ENCODE measurements around the gene SPTBN2.
"Not testable (repeated sequence)": the region's sequence is repeated elsewhere in the genome, so short reads cannot be mapped to it uniquely, and the experiment has no call there.

Gene SPTBN2

GRCh38 chr11:66684635-66685034 is 44.4 kb downstream of the SPTBN2 start:
- no peak for DNase-seq

GRCh38 chr11:66683877-66684276 is 45.1 kb downstream of the SPTBN2 start:
- no peak for DNase-seq

- no peak for DNase-seq
These were observed 47.9 kb downstream of the SPTBN2 start for GRCh38 chr11:66680966-66681645.

- peak; percentile 95 for DNase-seq
These were observed 51.2 kb downstream of the SPTBN2 start, which contains the start of gene RBM4B for GRCh38 chr11:66677599-66678375. Gene RBM4B, minus strand, starts transcription at chr11:66677887. Its CDS starts 808 bp downstream, at chr11:66677079.

GRCh38 chr11:66676931-66677598 is 52.0 kb downstream of the SPTBN2 start:
- DNase-seq: no peak

GRCh38 chr11:66676282-66676919 is 52.6 kb downstream of the SPTBN2 start:
- DNase-seq: no peak

GRCh38 chr11:66674964-66675602 is 53.9 kb downstream of the SPTBN2 start:
- no peak for DNase-seq

GRCh38 chr11:66670816-66671215 is 58.2 kb downstream of the SPTBN2 start:
- DNase-seq: no peak

GRCh38 chr11:66665369-66665768 is 63.6 kb downstream of the SPTBN2 start:
- DNase-seq: no peak

- DNase-seq: no peak
These were observed 65.2 kb downstream of the SPTBN2 start for GRCh38 chr11:66663741-66664296.

GRCh38 chr11:66659763-66660162 is 69.3 kb downstream of the SPTBN2 start:
- DNase-seq: no peak

GRCh38 chr11:66653123-66653522 is 75.9 kb downstream of the SPTBN2 start:
- DNase-seq: no peak

- no peak for DNase-seq
These were observed 76.4 kb downstream of the SPTBN2 start for GRCh38 chr11:66652651-66653050.

- peak; percentile 35 for DNase-seq
These were observed 78.0 kb downstream of the SPTBN2 start for GRCh38 chr11:66651016-66651415.

GRCh38 chr11:66649903-66650302 is 79.1 kb downstream of the SPTBN2 start:
- no peak for DNase-seq

- no peak for DNase-seq
These were observed 82.2 kb downstream of the SPTBN2 start for GRCh38 chr11:66646828-66647227.

GRCh38 chr11:66643745-66644437 is 85.1 kb downstream of the SPTBN2 start:
- no peak for DNase-seq

- DNase-seq: peak; percentile 22
These were observed 87.2 kb downstream of the SPTBN2 start for GRCh38 chr11:66641834-66642233.

- DNase-seq: not testable (repeated sequence)
These were observed 89.1 kb downstream of the SPTBN2 start for GRCh38 chr11:66639814-66640340.

- DNase-seq: peak; percentile 28
These were observed 89.8 kb downstream of the SPTBN2 start for GRCh38 chr11:66639066-66639813.

Measured in fibroblast of skin of abdomen (primary cell).